Measurements from ENCODE around the gene TCERG1L. TPM values are rescaled to one million over a fixed set of nuclear protein-coding genes. Genes with fewer than 3 reads are reported as not detected.

TCERG1L gene
- total and polyA plus RNA-seq, 10 donors = 0.03 to 1.2 (median 0.30) TPM; not detected in 3

GRCh38 chr10:131188494-131188893 lies 123.0 kb downstream of the TCERG1L start:
- Histone ChIP-seq H3K27ac (no peak overlapping the region), H3K4me3 (no peak overlapping the region), H3K4me1 (no peaks in the 10 kb centered on the region), H3K9me3 (peaks cover 0 to 13% (median 6%) of the 10 kb centered on the region in 8 donors), H3K27me3 (replicated peaks in 1 of 7) (no peaks in the 10 kb centered on the region), H3K36me3 (no peaks in the 10 kb centered on the region)
- DNase-seq = no peak
- intact Hi-C loops (cut with DNase I; ENCODE audit: low total_unique reads) = no loop called here
- TF ChIP-seq, protein P1, sequence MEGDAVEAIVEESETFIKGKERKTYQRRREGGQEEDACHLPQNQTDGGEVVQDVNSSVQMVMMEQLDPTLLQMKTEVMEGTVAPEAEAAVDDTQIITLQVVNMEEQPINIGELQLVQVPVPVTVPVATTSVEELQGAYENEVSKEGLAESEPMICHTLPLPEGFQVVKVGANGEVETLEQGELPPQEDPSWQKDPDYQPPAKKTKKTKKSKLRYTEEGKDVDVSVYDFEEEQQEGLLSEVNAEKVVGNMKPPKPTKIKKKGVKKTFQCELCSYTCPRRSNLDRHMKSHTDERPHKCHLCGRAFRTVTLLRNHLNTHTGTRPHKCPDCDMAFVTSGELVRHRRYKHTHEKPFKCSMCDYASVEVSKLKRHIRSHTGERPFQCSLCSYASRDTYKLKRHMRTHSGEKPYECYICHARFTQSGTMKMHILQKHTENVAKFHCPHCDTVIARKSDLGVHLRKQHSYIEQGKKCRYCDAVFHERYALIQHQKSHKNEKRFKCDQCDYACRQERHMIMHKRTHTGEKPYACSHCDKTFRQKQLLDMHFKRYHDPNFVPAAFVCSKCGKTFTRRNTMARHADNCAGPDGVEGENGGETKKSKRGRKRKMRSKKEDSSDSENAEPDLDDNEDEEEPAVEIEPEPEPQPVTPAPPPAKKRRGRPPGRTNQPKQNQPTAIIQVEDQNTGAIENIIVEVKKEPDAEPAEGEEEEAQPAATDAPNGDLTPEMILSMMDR (IDR thresholded peaks at IDR 0.05 in 8 of 11, conservative IDR thresholded peaks at IDR 0.05 in 3 of 11) = no peak
- TF ChIP-seq POLR2A (IDR thresholded peaks at IDR 0.05) (no peak), POLR2AphosphoS5 (IDR thresholded peaks at IDR 0.05) (no peak)
- WGBS, 5 donors = 90 to 98% (median 94%) methylated on average over 4 of the region's 4 CpGs

DNA sequence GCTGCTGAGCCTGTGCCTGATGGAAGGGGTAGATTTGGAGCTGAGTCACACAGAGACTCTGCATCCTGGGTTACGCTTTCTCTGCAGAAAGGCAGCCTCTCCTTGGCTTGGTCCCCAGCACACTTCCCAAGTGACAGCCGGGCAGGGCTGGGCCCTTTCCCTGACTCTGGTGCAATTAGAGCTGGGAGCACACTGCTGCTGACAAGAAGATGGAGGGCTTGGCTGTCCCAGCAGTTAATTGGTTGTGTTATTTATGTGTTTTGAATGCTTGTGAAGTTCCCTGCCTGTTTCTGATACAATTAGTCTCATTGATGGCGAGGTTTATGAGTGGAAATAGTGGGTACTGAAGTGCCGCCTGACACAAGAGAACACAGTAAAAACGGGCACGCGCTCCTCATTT lies 123.6 kb downstream of the TCERG1L start:
- TF ChIP-seq, protein P1 (IDR thresholded peaks at IDR 0.05 in 8 of 11, conservative IDR thresholded peaks at IDR 0.05 in 3 of 11) = no peak
- TF ChIP-seq POLR2A (IDR thresholded peaks at IDR 0.05) = no peak
- TF ChIP-seq POLR2AphosphoS5 (IDR thresholded peaks at IDR 0.05) = no peak
- DNase-seq = no peak
- 77 to 87% (median 83%) methylated on average over 7 of the region's 7 CpGs for WGBS, 5 donors
- no peak overlapping the region for H3K4me3 ChIP-seq
- intact Hi-C loops (cut with DNase I; ENCODE audit: low total_unique reads) = no loop called here
- H3K36me3 ChIP-seq = no peaks in the 10 kb centered on the region
- H3K27ac ChIP-seq = no peak overlapping the region
- peaks cover 0 to 9% (median 6%) of the 10 kb centered on the region in 8 donors for H3K9me3 ChIP-seq
- no peaks in the 10 kb centered on the region for H3K4me1 ChIP-seq
- no peaks in the 10 kb centered on the region for H3K27me3 ChIP-seq (replicated peaks in 1 of 7)

DNA sequence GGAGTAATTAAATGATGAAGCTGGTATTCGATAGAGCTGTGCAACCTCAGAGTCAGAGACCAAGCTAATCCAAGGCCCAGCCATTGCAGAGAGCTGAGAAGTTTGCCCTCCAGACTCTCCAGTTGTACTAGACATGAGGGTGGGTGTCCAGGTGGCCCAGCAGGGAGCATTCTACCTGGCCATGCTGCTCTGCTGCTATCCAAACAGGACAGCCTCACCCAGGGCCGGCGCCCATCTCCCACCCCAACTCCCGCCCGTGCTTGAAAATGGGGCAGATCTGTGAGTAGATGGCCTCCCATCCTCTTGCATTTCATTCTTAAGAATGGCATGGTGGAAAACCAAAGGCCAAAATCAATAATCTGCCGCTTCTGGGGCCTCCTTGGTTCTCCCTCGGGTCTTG lies 124.2 kb downstream of the TCERG1L start:
- intact Hi-C loops (cut with DNase I; ENCODE audit: low total_unique reads) = no loop called here
- H3K4me1 ChIP-seq = no peaks in the 10 kb centered on the region
- H3K27ac ChIP-seq = no peak overlapping the region
- no peak for DNase-seq
- TF ChIP-seq POLR2A (IDR thresholded peaks at IDR 0.05) (no peak), POLR2AphosphoS5 (IDR thresholded peaks at IDR 0.05) (no peak)
- TF ChIP-seq, protein P1 (IDR thresholded peaks at IDR 0.05 in 8 of 11, conservative IDR thresholded peaks at IDR 0.05 in 3 of 11) = no peak
- H3K9me3 ChIP-seq = peaks cover 0 to 4% (median 2%) of the 10 kb centered on the region in 8 donors
- no peaks in the 10 kb centered on the region for H3K27me3 ChIP-seq (replicated peaks in 1 of 7)
- no peaks in the 10 kb centered on the region for H3K36me3 ChIP-seq
- no peak overlapping the region for H3K4me3 ChIP-seq
- 77 to 81% (median 80%) methylated on average over 7 of the region's 7 CpGs for WGBS, 5 donors

DNA sequence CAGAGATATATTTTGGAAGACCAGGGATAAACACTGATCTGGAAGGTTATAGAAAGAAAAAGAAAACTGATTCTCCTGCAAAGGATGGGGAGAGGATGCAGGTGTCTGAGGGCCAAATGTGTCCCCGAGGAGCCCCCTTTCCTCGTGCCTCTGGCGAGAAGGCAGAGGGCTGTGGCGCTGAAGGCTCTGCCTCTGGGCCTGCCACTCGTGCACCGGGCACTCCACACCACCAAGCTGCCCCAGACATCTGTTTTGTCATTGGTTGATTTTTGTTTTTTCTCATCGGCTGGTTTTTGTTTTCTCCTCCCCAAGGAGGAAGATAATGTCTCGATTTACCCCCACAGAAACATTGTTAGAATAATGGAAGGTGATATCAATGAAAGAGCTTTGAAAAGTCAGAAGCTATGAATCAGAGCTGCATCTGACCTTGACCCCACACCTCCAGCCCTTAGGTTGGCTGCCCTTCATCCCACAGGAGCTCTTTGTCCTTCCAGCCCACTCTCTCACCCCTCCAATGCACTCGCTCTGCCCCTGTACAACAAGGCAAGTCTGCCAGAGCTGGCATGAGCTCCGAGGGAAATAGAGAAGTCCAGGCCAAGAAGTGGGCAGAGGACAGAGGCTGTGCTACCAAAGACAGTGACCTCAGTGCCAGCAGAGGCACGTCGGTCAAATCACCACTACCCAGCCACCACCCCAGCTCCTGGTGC lies 124.8 kb downstream of the TCERG1L start:
- intact Hi-C loops (cut with DNase I; ENCODE audit: low total_unique reads) = no loop called here
- DNase-seq = no peak

More for the DNA sequence above, 124.8 kb downstream of the TCERG1L start:
- Histone ChIP-seq H3K27ac (no peak overlapping the region), H3K4me1 (no peaks in the 10 kb centered on the region), H3K27me3 (replicated peaks in 1 of 7) (no peaks in the 10 kb centered on the region), H3K4me3 (no peak overlapping the region), H3K9me3 (no peaks in the 10 kb centered on the region), H3K36me3 (no peaks in the 10 kb centered on the region)
- TF ChIP-seq, protein P1 (IDR thresholded peaks at IDR 0.05 in 8 of 11, conservative IDR thresholded peaks at IDR 0.05 in 3 of 11) = no peak
- TF ChIP-seq POLR2A (IDR thresholded peaks at IDR 0.05) = no peak
- no peak for TF ChIP-seq POLR2AphosphoS5 (IDR thresholded peaks at IDR 0.05)
- WGBS, 5 donors = 84 to 92% (median 86%) methylated on average over 12 of the region's 12 CpGs
